ENCODE data around the gene MYH15.

MYH15 gene

DNA sequence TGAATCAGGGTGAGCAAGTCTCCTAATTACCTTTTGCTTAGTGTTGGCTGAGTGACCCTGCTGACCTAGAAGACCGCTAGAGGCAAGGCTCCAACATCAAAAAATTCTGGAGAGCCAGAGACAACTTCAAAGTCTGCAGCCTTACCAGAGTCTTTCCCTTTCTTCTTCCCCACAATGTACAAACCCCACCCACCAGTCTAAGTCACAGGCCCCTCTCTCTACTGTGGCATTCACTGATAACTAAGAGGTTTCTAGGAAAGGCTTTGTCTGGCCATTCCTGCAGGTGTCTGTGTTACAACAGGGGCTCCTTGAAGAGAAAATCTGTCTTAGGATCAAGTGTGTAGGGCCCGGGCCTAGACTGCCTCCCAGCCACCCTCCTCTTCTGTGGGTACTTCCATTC, 525 bp downstream of the MYH15 start:
- DNase-seq (ENCODE audit: low spot score): no peak

DNA sequence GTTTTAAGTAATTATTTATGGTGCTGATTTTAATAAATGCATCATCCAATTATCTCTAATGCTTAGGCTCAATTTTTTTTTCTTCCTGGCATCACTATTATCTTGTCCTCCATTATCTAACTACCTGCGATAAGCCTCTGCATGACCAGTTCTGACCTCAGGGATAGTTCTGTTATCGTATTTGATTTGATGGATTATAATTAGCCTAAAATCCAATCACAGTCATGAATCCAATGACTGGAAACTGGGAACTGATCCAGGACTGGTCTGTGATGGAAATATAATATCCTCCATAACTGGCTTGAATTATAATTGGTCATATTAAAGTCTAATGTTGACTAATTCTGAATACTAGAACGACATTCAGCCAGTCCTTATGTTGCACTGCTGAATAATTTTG, 1.1 kb downstream of the MYH15 start:
- DNase-seq (ENCODE audit: low spot score): no peak

DNA sequence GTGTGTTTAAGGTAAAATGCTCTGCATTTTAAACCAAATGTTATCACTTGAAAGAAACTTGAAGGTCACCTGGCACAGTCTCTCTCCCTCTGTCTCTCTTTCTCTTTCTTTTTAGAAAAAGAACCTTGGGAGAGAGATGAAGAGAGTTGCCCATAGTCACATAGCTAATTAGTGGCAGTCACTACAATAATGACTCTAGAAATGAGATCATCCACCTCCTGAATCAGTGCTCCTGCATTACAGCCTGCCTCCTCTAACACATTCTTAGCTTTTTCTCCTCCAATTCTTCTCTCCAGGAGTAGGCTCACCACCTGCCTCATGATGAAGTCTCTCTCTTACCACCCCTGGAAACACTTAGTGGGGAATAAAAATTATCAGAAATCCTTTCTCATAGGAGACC, 2.5 kb downstream of the MYH15 start:
- DNase-seq (ENCODE audit: low spot score): no peak

DNA sequence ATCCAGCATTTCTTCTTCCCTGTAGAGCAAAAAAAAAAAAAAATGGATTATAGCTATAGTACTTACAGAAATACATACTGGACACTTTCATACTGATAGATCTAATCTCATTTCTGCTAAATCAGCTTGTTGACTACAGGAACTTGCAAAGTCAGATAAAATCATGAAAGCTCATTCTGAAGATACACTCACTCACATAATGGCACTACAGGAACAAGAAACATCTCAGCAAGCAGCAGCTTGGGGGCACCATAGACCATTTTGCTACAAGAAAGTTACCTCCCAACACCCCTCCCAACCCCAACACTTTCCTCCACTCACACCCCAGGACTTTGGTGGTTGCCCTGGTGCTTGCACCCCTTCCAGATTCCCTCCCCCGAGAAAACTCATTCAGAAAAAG, 4.6 kb downstream of the MYH15 start:
- no peak for DNase-seq (ENCODE audit: low spot score)

DNA sequence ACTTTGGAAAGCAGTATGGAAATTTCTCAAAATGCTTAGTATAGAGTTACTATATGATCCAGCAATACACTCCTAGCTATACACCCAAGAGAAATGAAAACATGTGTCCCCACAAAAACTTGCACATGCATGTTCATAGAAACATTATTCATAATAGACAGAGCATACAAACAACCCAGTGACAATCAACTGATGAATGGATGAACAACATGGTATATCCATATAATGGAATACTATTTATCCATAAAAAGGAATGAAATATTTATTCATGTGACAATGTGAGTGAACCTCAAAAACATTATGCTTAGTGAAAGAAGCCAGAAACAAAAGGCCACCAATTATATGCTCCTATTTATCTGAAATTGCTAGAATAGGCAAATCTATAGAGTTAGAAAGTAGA, 6.7 kb downstream of the MYH15 start:
- no peak for DNase-seq (ENCODE audit: low spot score)

DNA sequence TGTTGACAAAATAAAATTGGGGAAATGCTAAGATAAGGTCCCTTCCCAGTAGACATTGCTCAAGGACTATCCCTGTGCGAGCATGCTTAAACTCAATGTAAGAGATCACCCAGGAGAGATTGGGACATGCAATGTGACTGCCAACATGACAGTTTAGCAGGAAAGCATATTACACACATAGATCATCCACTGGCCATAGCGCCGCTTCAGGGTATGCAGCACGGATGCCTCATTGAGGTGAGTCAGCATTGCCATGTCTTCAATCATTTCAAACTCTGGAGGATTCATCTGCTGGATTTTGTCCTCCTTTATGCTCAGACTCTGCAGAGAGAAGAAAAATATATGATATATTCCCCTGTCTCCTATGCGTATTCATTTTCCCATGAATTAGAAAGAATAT, 8.9 kb downstream of the MYH15 start:
- no peak for DNase-seq (ENCODE audit: low spot score)

DNA sequence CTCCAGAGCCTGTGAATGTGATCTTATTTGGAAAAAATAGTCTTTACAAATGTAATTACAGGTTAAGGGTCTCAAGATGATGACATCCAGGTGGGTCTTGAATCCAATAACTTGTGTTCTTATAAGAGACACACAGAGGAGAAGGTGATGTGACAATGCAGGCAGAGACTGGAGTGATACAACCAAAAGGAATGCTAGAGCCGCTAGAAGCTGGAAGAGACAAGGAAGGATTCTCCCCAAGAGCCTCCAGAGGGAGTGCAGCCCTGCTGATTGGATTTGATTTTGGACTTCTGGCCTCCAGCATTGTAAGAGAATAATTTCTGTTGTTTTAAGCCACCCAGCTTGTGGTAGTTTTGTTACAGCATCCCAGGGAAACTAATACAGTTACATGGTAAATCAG, 9.7 kb downstream of the MYH15 start:
- no peak for DNase-seq (ENCODE audit: low spot score)

DNA sequence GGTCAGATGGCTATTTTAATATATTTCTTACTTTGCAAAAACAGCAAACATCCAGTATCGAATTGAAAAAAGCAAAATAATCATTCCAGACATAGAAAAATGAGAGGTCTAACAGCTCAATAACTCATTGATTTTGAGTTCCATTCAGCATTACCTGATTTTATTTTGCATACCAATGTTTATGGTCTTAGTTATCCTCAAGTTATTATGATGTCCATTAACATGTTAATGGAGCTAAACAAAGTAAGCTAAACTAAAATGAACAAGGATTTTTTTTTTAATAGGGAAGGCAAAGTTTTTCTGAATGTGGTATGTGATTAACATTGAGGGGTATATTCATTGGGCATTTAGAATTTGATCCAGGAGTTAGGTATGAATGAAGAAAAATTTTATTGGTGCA, 13.1 kb downstream of the MYH15 start:
- no peak for DNase-seq (ENCODE audit: low spot score)

DNA sequence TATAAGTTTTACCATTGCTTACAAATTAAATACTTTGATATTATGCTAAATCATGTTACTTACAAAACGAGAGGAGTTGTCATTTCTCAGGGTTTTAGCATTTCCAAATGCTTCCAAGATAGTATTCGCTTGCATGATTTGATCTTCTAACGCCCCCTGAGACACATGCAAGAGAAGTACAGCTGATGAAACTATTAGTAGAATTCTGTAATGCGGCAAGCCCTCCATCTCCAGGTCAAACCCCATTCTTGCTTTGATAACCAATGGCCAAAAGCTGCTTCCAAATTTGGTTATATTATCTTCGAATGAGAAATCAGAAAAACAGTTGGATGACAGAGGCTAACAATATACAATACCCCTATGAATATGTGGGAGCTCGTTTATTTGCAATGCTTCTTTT, 14.7 kb downstream of the MYH15 start:
- DNase-seq (ENCODE audit: low spot score): no peak

DNA sequence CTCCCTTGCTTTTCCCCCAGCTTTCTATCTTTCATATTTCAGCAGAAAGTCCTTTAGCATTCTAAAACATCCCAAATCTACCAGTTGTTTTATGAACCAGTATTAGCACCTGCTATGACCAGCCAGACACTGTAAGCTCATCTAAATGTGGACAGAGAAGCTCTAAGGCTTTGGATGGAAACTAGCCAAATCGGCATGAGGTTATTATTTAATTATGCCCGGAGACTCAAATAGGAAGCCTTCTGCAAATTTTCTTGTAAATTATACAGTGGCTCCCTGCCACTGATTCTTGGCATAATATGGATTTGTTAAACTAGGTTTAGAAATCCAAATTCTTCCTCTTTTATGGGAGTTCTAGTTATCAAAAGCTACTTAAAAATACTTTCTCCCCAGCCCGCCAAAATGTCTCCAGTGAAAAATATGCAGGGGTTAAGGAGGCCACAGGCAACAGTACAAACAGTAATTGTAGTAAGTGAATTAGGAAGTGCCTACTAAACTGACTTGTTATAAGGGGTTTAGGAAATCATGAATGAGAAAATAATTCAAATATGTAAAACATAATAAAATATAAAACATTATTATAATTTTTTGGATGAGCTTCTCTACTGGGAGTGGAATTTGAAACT, 15.4 kb downstream of the MYH15 start:
- no peak for DNase-seq (ENCODE audit: low spot score)

DNA sequence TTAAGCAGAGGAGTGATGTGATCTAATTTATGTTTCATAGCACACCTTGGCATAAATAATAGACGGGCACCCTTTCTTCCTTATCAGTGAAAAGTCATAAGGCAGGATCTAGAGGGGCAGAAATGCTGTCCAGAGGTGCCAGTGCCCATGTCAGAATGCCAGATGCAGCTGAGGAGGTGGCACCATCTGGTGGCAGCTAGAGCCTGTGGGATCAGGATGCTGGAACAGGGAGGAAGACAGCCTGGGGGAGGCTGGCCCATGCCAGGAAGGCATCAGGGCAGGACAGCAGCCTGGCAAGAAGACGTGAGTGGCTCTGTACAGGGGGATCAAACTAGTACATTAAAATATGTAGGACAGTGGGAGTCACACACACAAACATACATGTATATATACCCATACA, 16.5 kb downstream of the MYH15 start:
- no peak for DNase-seq (ENCODE audit: low spot score)

DNA sequence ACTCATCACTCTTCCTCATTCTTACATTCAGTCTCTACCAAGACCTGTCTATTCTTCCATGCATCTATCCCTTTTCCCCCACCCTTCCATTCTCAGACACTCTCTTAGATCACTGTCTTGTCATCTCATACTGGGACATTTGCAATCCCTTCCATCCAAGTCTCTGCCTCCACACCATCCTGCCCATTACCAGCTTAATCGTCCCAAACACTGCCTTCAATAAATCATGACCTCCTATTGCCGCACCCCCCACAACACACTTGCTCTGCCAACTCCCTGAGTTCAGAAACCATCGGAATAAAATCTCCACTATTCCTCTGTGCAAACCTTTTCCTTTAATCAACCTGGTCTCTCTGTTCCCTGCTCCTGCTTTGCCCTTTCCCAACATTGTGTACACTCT, 18.9 kb downstream of the MYH15 start:
- DNase-seq (ENCODE audit: low spot score): no peak

DNA sequence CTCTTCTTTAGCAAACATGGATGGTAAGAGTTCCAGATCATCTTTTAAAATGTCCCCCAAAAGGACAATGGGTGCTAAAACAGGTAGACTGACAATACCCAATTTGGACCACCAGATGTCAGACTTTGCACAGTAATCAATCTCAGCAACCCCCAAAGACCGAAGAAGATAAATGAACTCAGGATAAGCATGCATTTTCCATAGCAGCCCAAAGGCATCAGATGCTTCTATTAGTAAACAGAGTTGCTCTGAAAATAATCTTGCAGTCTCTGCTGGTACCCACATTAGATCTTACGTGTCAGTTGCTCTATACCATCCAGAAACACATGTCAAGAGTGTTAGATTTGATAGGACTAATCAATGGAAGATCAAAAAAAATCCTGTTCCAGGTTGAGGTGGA, 20.6 kb downstream of the MYH15 start:
- peak; percentile 56 for DNase-seq (ENCODE audit: low spot score)

DNA sequence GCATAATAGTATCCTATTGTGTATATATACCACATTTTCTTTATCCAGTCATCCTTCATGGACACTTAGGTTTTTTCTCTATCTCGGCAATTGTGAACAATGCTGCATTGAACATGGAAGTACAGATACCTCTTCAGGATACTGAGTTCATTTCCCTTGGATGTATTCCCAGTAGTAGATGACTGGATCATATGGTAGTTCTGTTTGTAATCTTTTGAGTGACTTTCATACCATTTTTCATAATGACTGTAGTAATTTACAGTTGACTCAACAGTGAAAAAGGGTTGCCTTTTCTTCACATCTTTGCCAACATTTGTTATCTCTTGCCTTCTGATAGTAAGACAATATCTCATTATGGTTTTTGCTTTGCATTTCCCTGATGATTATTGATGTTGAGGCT, 21.8 kb downstream of the MYH15 start:
- no peak for DNase-seq (ENCODE audit: low spot score)

DNA sequence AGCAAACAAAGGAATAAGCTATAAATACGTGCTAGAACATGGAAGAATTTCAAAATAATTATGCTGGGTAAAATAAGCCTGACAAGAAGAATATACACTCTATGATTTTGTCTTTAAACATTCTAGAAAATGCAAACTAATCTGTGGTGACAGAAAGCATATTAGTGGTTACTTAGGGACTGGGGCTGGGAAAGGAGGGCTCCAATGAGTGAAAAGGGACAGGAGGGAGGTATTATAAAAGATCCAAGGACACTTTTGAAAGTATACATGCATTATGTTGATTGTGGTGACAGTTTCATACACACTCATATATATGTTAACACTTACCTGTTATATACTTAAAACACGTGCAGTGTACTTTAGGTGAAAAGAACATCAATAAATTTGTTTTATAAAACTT, 23.0 kb downstream of the MYH15 start:
- DNase-seq (ENCODE audit: low spot score): no peak

DNA sequence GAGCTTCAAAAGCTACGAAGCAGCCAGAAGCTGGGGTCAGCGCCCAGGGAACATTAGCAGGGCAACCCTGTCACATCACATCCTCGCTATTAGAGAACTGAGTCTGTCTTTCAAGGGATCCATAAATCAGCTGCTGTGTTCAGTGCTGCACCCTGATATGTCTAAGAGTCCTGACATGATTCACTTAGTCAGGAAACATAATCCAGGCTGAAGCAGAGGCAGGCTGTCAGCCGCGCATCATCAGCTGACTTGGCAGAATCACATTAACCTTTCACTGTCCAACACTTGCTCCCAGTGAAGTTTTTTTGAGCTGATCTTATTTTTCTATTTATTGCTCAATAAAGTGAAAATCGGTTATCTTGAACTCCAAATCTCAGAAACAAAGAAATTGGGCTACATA, 23.5 kb downstream of the MYH15 start:
- DNase-seq (ENCODE audit: low spot score): peak; percentile 56

DNA sequence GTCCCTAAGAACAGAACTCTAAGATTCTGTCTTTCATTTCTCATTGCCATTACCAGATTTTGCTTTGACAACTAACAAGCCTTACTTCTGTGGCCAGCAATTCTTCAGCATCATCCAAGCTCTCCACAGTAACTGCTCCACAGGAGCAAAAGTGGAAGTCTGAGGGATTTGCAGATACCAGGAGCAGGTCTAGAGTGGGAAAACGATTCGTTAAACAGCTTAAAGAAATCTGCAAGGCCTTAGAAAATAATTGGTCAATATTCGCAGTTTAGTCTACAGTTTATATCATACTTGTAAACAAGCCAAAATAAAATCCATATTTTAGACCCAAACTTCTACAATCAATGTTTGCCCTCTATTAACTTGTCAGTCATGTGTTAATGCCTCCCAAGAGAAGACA, 24.1 kb downstream of the MYH15 start:
- DNase-seq (ENCODE audit: low spot score): peak; percentile 32

DNA sequence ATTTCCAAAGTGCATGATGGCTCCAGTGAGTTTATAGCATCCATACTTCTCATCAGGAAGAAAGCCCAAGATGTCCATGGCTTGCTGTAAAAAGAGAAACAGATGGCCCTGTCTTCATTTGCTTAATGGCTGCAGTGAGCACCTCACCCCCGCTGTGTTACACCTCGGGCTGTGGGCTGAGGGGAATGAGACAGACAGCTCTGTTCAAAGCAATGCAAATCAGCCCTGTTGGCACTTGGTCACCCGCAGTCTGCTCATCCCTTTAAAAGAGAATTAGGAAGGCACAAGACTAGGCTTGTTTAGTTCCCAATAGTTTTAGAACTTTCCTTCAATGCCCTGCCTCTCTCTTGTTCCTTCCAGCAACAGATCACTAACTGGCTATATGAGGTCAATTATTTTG, 25.2 kb downstream of the MYH15 start:
- DNase-seq (ENCODE audit: low spot score): no peak

DNA sequence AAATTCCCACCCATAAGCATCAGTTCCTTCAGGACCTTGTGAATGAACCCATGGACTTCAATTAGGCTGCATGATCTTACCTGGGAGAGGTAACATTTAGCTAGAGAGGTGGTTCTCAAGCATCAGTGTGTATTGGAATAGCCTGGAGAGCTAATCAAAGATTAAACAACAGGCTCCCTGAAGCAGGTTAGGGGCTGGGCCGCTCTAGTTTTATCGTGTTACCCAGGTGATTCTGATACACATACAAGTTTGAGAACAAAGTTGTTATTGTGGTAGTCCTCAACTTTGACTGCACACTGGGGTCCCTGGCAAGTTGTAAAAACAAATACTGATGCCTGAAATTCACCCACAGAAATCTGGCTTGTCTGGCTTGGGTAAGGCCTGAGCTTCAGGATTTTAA, 31.2 kb downstream of the MYH15 start:
- DNase-seq (ENCODE audit: low spot score): no peak

DNA sequence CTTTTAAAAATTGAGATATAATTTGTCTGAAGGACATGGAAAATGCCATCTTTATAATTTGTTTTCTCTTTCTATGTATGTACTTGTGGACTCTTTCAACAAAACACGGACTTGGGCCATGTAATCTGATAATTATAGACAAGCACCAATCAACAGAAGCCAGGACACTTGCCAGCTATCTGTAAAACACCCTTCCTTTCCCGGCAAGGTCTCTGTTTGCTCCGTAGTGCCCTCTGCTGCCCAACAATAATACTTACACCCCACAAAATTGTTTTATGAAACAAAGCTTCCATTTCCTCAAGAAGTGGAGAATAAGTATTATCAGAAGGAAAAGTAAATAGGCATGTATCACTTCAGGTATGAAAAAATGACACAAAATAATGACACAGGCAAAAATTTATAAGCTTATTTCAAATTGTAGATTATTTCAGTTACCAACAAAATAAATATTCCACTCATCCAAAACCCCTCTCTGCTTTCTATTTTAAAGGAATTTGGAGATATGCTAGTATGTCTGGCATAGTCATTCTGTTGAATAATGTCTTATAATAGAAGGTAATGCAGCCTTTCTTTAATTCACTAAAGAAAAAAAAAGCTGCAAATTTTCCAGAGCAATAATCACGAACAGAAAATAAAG, 32.8 kb downstream of the MYH15 start:
- peak; percentile 58 for DNase-seq (ENCODE audit: low spot score)

DNA sequence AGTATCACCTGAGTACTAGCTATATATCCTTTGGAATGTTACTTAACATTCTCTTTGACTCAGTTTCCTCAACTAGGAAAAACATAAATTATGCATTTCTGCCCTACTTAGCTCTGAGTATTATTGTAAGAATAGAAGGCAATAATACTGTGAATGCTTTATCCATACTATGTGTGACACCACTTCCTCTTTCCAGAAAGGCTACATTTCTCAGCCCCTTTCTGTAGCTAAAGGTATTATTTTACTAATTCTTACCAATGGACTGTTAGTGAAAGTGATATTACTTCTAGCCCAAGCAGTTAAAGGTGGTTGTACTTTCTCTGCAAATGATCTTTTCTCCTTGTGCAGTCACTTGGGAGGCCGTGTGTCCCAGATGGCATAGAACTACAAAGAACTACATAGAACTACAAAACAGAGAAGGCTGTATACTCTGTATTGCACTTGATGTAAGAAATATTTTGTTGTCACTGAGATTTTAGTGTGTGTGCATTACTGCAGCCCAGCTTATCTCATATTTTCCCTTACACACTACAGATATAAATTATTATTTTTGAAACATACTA, 35.1 kb downstream of the MYH15 start:
- DNase-seq (ENCODE audit: low spot score): no peak

DNA sequence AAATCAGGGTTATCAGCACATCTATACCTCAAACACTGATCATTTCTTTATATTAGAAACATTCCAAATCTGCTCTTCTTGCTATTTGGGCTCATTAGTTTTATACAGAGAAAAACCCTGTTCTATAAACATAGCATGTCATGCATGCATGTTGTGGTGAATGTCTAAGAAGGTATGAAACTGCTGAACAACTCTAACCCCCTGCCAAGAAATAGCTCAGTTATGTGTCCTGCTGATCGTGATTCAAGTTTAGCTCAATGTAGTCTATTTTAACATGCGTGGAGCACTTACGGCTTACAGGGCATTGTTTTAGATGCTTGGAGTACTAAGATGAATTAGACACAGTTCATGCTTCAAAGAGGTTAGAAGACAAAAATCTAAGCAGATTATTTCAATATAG, 35.8 kb downstream of the MYH15 start:
- DNase-seq (ENCODE audit: low spot score): no peak

DNA sequence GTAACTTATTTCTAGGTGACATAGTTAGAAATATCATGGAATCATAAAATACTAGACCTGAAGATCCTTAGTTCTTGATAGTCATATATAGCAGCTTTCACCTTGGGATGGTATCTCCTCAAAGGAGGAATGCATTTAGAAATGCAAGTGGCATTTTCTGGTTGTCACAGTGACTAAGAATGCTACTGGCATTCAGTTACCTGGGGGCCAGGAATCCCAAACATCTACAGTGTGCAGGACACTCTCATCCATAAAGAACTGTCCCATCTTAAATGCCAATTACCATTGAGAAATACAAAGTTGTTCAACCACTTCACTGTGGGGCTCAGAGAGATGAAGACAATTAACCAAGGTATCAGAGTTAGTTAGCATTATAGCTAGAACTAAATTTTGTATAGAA, 36.7 kb downstream of the MYH15 start:
- DNase-seq (ENCODE audit: low spot score): no peak

DNA sequence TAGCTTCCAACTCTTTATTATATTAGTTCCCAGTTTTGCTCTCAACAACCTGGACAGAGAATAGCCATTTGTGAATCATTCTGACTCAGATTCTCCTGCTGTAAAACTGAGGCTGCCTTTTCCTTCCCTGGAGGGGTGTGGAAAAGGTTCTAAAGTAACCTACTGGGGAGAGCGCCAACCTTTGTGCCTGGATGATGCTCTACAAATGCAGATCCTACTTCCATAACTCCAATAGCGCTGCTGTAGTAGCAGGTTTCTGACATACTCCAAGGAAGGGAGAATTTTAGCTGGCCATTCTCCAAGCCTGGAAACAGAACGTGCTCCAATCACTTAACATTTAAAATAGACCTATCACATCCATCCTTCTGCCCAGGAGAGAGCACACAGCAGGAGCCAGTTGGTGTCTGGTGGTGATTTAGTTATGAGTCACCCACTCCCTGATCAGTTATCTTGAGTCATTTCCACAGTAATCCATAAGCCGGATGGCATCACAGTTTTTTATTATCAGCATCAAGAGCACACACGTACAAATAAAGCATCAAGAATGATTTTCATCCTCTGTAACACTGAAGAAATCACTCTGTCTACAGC, 38.3 kb downstream of the MYH15 start:
- no peak for DNase-seq (ENCODE audit: low spot score)
